Fibroblast of skin of right quadriceps (primary cell): ENCODE measurements around the gene RHBDL1.

Source experiments
- DNase-seq: peaks from one replicate; pipeline ENCODE4 v3.0.0-alpha.2; 2013

The RHBDL1 gene

GRCh38 chr16:722835-723633, 47.6 kb downstream of the RHBDL1 start:
- no peak for DNase-seq

- DNase-seq, result no peak
Observed at GRCh38 chr16:723695-724094, 48.2 kb downstream of the RHBDL1 start.

GRCh38 chr16:724188-725040, 48.9 kb downstream of the RHBDL1 start:
- DNase-seq, result no peak

GRCh38 chr16:725041-725376, 49.5 kb downstream of the RHBDL1 start:
- DNase-seq, result no peak

- DNase-seq, result no peak
Observed at GRCh38 chr16:725463-726187, 50.2 kb downstream of the RHBDL1 start.

- DNase-seq, result no peak
Observed at GRCh38 chr16:726188-726437, 50.6 kb downstream of the RHBDL1 start.

- DNase-seq, result no peak
Observed at GRCh38 chr16:726438-727290, 51.2 kb downstream of the RHBDL1 start, which contains the start of the genes CCDC78 and HAGHL. Gene CCDC78, minus strand, starts transcription at chr16:726443. Its CDS starts 76 bp downstream, at chr16:726367. Gene HAGHL, plus strand, starts transcription at chr16:727106. Its CDS starts 404 bp downstream, at chr16:727510.

GRCh38 chr16:727291-727977, 52.0 kb downstream of the RHBDL1 start:
- DNase-seq, result no peak
